ENCODE measurements around the gene RCBTB1. TPM values are rescaled to one million over a fixed set of nuclear protein-coding genes. Genes with fewer than 3 reads are reported as not detected.

The RCBTB1 gene
- total RNA-seq, 4 donors from 2014 or later: 8.8 to 10.7 (median 10.2) TPM

GRCh38 chr13:49536144-49536873, 49.0 kb downstream of the RCBTB1 start:
- H3K36me3 ChIP-seq: peaks cover 0 to 29% (median 0%) of the 10 kb centered on the region in 3 donors
- no peaks in the 10 kb centered on the region for H3K27me3 ChIP-seq
- H3K4me1 ChIP-seq: no peaks in the 10 kb centered on the region
- no peak overlapping the region for H3K4me3 ChIP-seq
- no peaks in the 10 kb centered on the region for H3K9me3 ChIP-seq
- DNase-seq (ENCODE audit: low spot score in 2 of 2): no peak
- 63 to 70% methylated on average over 7 of the region's 7 CpGs for WGBS, 2 donors
- TF ChIP-seq, protein P1, sequence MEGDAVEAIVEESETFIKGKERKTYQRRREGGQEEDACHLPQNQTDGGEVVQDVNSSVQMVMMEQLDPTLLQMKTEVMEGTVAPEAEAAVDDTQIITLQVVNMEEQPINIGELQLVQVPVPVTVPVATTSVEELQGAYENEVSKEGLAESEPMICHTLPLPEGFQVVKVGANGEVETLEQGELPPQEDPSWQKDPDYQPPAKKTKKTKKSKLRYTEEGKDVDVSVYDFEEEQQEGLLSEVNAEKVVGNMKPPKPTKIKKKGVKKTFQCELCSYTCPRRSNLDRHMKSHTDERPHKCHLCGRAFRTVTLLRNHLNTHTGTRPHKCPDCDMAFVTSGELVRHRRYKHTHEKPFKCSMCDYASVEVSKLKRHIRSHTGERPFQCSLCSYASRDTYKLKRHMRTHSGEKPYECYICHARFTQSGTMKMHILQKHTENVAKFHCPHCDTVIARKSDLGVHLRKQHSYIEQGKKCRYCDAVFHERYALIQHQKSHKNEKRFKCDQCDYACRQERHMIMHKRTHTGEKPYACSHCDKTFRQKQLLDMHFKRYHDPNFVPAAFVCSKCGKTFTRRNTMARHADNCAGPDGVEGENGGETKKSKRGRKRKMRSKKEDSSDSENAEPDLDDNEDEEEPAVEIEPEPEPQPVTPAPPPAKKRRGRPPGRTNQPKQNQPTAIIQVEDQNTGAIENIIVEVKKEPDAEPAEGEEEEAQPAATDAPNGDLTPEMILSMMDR (IDR thresholded peaks at IDR 0.05): no peak
- TF ChIP-seq EP300 (IDR thresholded peaks at IDR 0.05): no peak
- TF ChIP-seq POLR2A (IDR thresholded peaks at IDR 0.05): no peak
- H3K27ac ChIP-seq: no peak overlapping the region

GRCh38 chr13:49533591-49534269, 51.6 kb downstream of the RCBTB1 start:
- H3K4me3 ChIP-seq: no peak overlapping the region
- TF ChIP-seq POLR2A (IDR thresholded peaks at IDR 0.05) (no peak), EP300 (IDR thresholded peaks at IDR 0.05) (no peak)
- TF ChIP-seq, protein P1 (IDR thresholded peaks at IDR 0.05): no peak
- H3K36me3 ChIP-seq: peaks cover 0 to 22% (median 0%) of the 10 kb centered on the region in 3 donors
- 76 to 77% methylated on average over 7 of the region's 7 CpGs for WGBS, 2 donors
- no peak for DNase-seq (ENCODE audit: low spot score in 2 of 2)
- H3K27ac ChIP-seq: no peak overlapping the region
- H3K27me3 ChIP-seq: no peaks in the 10 kb centered on the region
- H3K9me3 ChIP-seq: no peaks in the 10 kb centered on the region
- H3K4me1 ChIP-seq: no peaks in the 10 kb centered on the region

- H3K4me3 ChIP-seq: no peak overlapping the region
- H3K27ac ChIP-seq: no peak overlapping the region
- H3K4me1 ChIP-seq: no peaks in the 10 kb centered on the region
- DNase-seq (ENCODE audit: low spot score in 2 of 2): no peak
- no peaks in the 10 kb centered on the region for H3K9me3 ChIP-seq
- H3K36me3 ChIP-seq: peaks cover 0 to 30% (median 0%) of the 10 kb centered on the region in 3 donors
- H3K27me3 ChIP-seq: no peaks in the 10 kb centered on the region
- TF ChIP-seq EP300 (IDR thresholded peaks at IDR 0.05) (no peak), POLR2A (IDR thresholded peaks at IDR 0.05) (no peak)
- TF ChIP-seq, protein P1 (IDR thresholded peaks at IDR 0.05): no peak
Observed at GRCh38 chr13:49533011-49533410, 52.3 kb downstream of the RCBTB1 start.

DNA sequence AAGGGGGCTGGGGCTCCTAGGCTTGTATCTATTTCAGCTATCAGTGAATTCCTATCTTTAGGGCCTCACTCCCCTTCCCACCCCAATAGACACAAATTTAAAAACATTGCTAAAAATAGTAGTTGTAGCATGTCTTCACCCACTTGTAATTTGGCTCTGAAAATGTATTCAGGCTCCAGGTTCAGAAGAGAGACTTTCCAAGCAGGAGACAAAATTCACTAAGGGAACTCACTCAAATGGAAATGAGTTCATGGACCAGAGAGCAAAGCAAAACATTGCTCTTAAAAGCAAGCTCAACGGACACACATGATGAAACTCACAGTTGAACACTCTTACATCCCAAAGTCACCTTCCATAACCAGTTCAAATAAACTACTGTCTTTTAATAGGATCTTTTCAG, 52.8 kb downstream of the RCBTB1 start:
- Histone ChIP-seq H3K9me3 (no peaks in the 10 kb centered on the region), H3K4me3 (no peak overlapping the region), H3K36me3 (peaks cover 0 to 32% (median 0%) of the 10 kb centered on the region in 3 donors), H3K4me1 (no peaks in the 10 kb centered on the region), H3K27me3 (no peaks in the 10 kb centered on the region), H3K27ac (no peak overlapping the region)
- no peak for DNase-seq (ENCODE audit: low spot score in 2 of 2)
- 78 to 86% methylated on average over 1 of the region's 1 CpG for WGBS, 2 donors
- TF ChIP-seq POLR2A (IDR thresholded peaks at IDR 0.05) (no peak), EP300 (IDR thresholded peaks at IDR 0.05) (no peak)
- TF ChIP-seq, protein P1 (IDR thresholded peaks at IDR 0.05): no peak

DNA sequence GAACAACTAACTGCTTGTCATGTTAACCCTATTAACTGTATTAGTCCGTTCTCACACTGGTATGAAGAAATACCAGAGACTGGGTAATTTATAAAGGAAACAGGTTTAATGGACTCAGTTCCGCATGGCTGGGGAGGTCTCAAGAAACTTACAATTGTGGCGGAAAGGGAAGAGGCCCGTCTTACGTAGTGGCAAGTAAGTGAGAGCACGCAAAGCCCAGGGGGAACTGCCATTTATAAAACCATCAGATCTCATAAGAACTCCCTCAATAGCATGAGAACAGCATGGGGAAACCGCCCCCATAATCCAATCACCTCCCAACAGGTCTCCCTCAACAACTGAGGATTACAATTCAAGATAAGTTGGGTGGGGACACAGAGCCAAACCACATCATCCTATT, 54.9 kb downstream of the RCBTB1 start:
- no peaks in the 10 kb centered on the region for H3K27me3 ChIP-seq
- TF ChIP-seq POLR2A (IDR thresholded peaks at IDR 0.05) (no peak), EP300 (IDR thresholded peaks at IDR 0.05) (no peak)
- TF ChIP-seq, protein P1 (IDR thresholded peaks at IDR 0.05): no peak
- no peak overlapping the region for H3K4me3 ChIP-seq
- 80% methylated on average over 7 of the region's 7 CpGs for WGBS, 2 donors
- H3K27ac ChIP-seq: no peak overlapping the region
- H3K9me3 ChIP-seq: no peaks in the 10 kb centered on the region
- H3K4me1 ChIP-seq: no peaks in the 10 kb centered on the region
- no peak for DNase-seq (ENCODE audit: low spot score in 2 of 2)
- H3K36me3 ChIP-seq: peaks cover 0 to 52% (median 0%) of the 10 kb centered on the region in 3 donors
